ENCODE data around the gene GATAD1.
"Not testable (repeated sequence)": the region's sequence is repeated elsewhere in the genome, so short reads cannot be mapped to it uniquely, and the experiment has no call there.

GATAD1 gene

GRCh38 chr7:92464515-92464914 is 17.2 kb downstream of the GATAD1 start:
- Histone ChIP-seq H3K36me3 (no peaks in the 10 kb centered on the region), H3K27ac (no peak overlapping the region), H3K4me1 (ENCODE audit: control insufficient read depth in 1 of 2, insufficient read depth in 1 of 2, low read depth in 1 of 2, low read length in 1 of 2) (no peaks in the 10 kb centered on the region), H3K4me3 (ENCODE audit: low read depth in 1 of 2, low read length in 1 of 2) (no peak overlapping the region), H3K27me3 (no peaks in the 10 kb centered on the region), H3K9me3 (no peaks in the 10 kb centered on the region)
- TF ChIP-seq, protein P1, sequence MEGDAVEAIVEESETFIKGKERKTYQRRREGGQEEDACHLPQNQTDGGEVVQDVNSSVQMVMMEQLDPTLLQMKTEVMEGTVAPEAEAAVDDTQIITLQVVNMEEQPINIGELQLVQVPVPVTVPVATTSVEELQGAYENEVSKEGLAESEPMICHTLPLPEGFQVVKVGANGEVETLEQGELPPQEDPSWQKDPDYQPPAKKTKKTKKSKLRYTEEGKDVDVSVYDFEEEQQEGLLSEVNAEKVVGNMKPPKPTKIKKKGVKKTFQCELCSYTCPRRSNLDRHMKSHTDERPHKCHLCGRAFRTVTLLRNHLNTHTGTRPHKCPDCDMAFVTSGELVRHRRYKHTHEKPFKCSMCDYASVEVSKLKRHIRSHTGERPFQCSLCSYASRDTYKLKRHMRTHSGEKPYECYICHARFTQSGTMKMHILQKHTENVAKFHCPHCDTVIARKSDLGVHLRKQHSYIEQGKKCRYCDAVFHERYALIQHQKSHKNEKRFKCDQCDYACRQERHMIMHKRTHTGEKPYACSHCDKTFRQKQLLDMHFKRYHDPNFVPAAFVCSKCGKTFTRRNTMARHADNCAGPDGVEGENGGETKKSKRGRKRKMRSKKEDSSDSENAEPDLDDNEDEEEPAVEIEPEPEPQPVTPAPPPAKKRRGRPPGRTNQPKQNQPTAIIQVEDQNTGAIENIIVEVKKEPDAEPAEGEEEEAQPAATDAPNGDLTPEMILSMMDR (IDR thresholded peaks at IDR 0.05), result no peak

DNA sequence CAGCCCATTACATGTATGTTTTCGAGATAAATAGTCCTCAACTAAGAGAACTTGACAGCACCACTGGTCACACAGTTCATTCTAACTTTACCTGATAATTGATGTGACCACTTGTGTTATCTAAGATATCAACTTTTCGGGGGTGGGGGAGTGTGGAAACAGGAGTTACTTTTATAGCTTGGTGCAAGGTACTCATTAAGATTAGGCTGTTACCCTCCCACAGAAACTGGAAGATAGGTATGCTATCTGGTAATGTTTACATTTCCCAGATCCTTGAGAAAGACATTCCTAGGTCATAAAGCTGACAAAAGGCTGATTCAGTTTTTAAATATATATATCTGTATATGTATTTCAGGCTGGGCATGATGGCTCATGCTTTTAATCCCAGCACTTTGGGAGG is 19.4 kb downstream of the GATAD1 start:
- no peaks in the 10 kb centered on the region for H3K36me3 ChIP-seq
- no peaks in the 10 kb centered on the region for H3K27me3 ChIP-seq
- TF ChIP-seq, protein P1 (IDR thresholded peaks at IDR 0.05), result no peak
- H3K4me1 ChIP-seq (ENCODE audit: control insufficient read depth in 1 of 2, insufficient read depth in 1 of 2, low read depth in 1 of 2, low read length in 1 of 2), result no peaks in the 10 kb centered on the region
- no peak overlapping the region for H3K27ac ChIP-seq
- H3K9me3 ChIP-seq, result no peaks in the 10 kb centered on the region
- H3K4me3 ChIP-seq (ENCODE audit: low read depth in 1 of 2, low read length in 1 of 2), result no peak overlapping the region

DNA sequence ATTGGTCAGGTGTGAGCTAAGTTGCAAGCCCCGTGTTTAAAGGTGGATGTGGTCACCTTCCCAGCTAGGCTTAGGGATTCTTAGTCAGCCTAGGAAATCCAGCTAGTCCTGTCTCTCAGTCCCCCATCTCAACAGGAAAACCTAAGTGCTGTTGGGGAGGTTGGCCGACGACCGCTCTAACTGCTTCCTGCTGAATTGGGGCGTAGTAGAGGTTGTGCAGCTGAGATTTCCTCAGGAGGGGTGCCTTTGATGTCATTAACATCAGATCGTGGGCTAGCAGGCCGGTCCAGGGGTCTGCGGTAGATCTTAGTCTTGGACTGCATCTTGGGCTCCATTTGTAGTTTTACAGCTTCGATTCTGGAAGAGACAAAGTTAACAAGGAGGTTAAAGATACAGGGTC is 21.3 kb downstream of the GATAD1 start:
- not testable (repeated sequence) for H3K27ac ChIP-seq; H3K27me3 ChIP-seq; H3K4me1 ChIP-seq (ENCODE audit: control insufficient read depth in 1 of 2, insufficient read depth in 1 of 2, low read depth in 1 of 2, low read length in 1 of 2); H3K36me3 ChIP-seq; H3K9me3 ChIP-seq; H3K4me3 ChIP-seq (ENCODE audit: low read depth in 1 of 2, low read length in 1 of 2)

DNA sequence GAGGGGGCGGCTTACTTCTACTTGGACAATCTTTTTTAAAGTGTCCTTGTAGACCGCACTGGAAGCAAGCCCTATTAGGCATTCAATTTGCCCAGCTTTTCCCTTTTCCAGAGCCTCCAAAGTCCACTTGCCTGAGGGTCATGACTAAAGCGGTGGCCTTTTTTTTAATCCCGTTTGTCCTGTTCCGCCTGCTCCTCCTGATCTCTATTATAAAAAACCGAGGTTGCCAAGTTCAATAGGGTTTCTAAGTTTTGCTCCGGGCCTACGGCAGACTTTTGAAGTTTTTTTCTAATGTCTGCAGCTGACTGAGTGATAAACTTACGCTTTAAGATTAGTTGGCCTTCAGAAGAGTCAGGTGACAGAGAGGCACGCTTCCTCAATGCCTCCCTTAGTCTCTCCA is 26.7 kb downstream of the GATAD1 start:
- not testable (repeated sequence) for H3K27ac ChIP-seq; H3K4me3 ChIP-seq (ENCODE audit: low read depth in 1 of 2, low read length in 1 of 2); H3K4me1 ChIP-seq (ENCODE audit: control insufficient read depth in 1 of 2, insufficient read depth in 1 of 2, low read depth in 1 of 2, low read length in 1 of 2); H3K27me3 ChIP-seq; H3K9me3 ChIP-seq; H3K36me3 ChIP-seq

- not testable (repeated sequence) for H3K36me3 ChIP-seq; H3K27ac ChIP-seq; H3K4me1 ChIP-seq (ENCODE audit: control insufficient read depth in 1 of 2, insufficient read depth in 1 of 2, low read depth in 1 of 2, low read length in 1 of 2); H3K4me3 ChIP-seq (ENCODE audit: low read depth in 1 of 2, low read length in 1 of 2); H3K27me3 ChIP-seq; H3K9me3 ChIP-seq
Measured at GRCh38 chr7:92475261-92475770, 28.0 kb downstream of the GATAD1 start.

DNA sequence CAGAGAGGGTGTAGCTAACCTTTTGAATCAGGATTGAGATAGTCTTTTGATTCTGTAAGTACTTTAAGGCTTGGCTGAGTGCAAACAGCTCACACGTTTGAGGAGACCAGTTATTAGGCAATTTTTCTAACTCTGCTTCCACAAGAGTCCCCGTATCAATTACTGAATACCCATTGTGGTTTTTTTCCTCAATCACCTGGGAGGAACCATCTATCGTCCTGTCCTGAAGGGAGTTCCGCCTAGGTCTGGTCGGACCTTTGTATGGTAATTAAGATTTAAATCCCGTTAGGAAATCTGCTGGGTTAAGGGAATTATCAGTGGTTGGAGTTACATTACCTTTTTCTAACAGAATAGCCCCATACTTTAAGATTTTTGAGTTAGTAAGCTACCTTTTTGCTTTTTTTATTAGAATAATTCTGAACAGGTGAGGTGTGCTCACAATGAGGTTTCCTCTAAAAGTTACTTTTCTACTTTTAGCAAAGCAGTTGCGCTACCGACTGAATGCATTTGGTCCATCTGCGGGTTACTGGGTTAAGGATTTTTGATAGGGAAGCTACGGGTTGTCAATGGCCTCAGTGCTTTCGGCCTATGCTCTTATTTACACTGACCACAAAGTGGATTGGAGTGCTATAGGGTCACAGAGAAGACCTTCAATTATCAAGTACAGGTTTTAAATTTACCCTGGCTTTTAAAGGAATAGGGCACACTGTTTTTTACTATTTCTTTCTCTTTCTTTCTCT is 28.7 kb downstream of the GATAD1 start:
- not testable (repeated sequence) for H3K36me3 ChIP-seq; H3K27me3 ChIP-seq; H3K4me1 ChIP-seq (ENCODE audit: control insufficient read depth in 1 of 2, insufficient read depth in 1 of 2, low read depth in 1 of 2, low read length in 1 of 2); H3K27ac ChIP-seq; H3K4me3 ChIP-seq (ENCODE audit: low read depth in 1 of 2, low read length in 1 of 2); H3K9me3 ChIP-seq

DNA sequence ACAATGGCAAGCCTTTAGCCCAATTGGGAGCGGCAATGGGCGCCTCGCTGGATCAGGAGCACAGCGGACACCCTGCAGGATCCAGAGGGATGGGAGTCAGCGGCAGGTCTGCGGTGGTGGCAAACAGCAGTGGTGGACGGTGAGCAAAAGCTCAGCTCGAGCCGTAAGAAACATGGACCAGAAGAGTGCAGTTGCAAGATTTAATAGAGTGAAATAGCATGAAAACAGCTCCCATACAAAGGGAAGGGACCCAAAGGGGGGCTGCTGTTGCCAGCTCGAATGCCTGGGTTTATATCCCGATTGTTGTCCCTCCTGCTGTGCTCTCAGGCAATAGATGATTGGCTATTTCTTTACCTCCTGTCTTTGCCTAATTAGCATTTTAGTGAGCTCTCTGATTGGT is 30.4 kb downstream of the GATAD1 start, which contains the start of gene ERVW-1:
Gene ERVW-1 (minus strand): TSS at position 266 of the 400 bp plus-strand sequence. CDS start 7,565 bp downstream, outside the sequence.
- not testable (repeated sequence) for H3K4me3 ChIP-seq (ENCODE audit: low read depth in 1 of 2, low read length in 1 of 2); H3K27ac ChIP-seq; H3K36me3 ChIP-seq; H3K9me3 ChIP-seq; H3K27me3 ChIP-seq; H3K4me1 ChIP-seq (ENCODE audit: control insufficient read depth in 1 of 2, insufficient read depth in 1 of 2, low read depth in 1 of 2, low read length in 1 of 2)

DNA sequence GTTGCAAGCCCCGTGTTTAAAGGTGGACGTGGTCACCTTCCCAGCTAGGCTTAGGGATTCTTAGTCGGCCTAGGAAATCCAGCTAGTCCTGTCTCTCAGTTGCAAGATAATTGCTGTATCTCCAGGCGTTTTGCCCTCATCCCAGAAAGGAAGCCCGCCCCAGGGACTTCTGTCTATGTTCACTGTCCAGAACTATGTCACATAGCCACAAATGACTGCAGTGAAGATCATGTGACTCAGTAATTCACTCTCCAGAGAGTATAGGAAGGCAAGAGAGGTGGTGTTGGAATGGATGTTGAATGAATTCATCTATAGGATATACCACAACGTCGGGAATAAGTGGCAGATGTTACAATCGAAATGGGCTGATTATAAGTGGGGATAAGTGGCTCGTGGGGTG is 30.8 kb downstream of the GATAD1 start:
- no peak overlapping the region for H3K27ac ChIP-seq
- TF ChIP-seq, protein P1 (IDR thresholded peaks at IDR 0.05), result no peak
- H3K36me3 ChIP-seq, result no peaks in the 10 kb centered on the region

More for the DNA sequence above, 30.8 kb downstream of the GATAD1 start:
- H3K4me3 ChIP-seq (ENCODE audit: low read depth in 1 of 2, low read length in 1 of 2), result no peak overlapping the region
- no peaks in the 10 kb centered on the region for H3K27me3 ChIP-seq
- H3K9me3 ChIP-seq, result no peaks in the 10 kb centered on the region
- H3K4me1 ChIP-seq (ENCODE audit: control insufficient read depth in 1 of 2, insufficient read depth in 1 of 2, low read depth in 1 of 2, low read length in 1 of 2), result no peaks in the 10 kb centered on the region

Measured in neutrophil (primary cell).